Measurements from ENCODE around the gene SLC25A22.
A peak's percentile ranks its signal among the peaks of the same experiment; 100 is the strongest.

SLC25A22 gene

DNA sequence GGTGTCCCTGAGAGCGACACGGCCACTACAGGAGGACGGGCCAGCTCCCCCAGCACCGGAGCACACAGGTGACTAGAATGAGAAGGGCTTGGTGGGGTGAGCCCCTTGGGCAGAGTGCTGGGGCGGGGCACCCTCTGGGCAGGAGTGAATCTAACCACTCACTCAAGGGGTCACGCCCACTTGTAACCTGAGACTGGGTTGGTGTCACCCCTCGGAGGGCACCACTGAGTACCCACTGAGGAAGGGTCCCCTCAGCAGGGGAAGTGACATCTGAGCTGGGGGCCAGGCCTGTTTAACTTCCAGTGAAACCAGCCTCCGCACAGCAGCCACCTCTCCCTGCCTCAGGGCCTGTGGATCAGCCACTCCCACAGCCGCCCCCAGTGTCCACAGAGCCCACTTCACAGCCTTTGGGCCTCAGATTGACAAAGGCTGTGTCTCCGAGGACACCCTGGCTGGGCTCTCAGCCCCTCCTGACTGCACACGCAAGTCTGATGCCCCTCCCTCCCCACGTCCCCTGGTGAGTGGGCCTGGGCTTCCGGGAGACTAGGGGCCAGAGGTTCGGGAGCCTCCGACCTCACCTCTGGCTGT, 26.4 kb downstream of the SLC25A22 start:
- DNase-seq (ENCODE audit: low read depth): no peak

DNA sequence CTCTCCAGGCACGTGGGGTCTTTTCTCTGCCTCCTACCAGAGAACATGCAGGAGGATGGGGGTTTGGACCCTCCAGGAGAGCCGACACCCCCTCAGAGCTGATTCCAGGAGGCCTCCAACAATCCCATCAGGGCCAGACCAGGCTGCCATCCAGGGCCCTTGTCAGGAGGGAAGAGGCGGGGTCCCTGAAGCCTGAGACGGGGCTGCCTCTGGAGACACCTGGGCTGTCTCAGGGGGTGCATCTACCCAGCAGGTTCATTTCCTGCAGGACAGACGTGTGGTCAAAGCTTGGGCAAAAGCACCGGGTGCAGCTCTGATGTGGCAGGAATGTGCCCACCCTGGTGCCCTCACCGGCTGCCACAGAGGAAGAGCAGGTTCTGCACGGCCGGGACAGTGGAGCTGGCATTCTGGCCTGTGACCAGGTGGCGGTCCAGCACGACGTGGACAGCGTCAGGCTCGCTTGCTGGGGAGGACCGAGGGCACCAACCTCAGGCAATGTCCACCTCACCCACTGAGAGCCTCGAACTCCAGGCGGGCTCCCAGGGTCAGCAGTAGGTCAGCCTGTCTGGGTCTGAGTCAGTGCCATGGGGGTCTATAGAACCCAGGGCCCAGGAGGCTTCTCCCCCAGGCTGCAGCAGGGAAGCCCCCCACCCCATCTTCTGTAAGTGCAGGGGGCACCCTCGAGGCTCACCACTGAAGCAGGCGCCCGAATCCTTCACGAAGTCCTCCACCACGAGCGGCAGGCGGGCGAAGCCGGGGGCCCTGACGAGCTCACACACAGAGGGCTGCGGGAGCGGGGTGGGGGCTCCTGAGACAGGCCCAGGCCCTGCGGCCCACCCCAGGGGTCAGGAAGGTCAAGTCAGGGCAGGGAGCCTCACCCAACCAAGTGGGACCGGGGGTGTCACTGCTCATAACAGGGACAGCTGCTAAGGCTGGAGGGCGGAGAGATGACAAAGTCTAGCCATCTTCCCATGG, 27.2 kb downstream of the SLC25A22 start:
- no peak for DNase-seq (ENCODE audit: low read depth)

DNA sequence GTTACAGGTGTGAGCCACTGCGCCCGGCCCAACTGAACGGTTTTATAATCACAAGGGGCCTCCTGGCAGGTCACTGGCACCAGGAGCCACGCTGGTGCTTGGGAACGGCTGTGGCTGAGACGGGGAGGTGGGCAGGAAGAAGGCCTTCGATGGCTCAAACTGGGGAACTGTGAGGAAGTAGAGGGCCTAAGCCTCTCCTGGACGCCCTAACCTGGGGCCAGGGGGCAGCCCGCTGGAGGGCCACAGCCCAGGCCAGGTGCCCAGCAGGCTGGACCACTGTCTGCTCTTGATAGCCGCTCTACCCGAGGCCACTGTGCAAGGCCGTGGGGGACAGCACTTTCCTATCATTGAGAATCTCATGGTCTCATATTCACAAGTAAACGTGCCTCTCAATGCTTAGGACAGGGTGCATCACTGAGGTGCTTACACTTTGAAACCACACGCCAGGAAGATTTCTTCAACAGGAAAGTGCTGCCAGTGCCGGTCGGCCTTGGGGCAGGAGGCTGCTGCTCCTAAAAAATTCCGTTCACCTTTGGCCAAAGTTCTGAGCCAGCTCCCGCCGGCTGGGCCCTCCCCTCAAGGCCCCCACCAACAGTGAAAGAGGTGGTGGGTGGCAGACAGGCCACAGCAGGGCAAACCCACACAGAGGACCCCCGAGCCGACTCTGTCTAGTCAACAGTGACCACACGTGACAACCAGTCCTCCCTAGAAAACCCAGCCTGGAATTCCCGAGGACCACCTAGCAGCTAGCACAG, 28.0 kb downstream of the SLC25A22 start:
- DNase-seq (ENCODE audit: low read depth): no peak

DNA sequence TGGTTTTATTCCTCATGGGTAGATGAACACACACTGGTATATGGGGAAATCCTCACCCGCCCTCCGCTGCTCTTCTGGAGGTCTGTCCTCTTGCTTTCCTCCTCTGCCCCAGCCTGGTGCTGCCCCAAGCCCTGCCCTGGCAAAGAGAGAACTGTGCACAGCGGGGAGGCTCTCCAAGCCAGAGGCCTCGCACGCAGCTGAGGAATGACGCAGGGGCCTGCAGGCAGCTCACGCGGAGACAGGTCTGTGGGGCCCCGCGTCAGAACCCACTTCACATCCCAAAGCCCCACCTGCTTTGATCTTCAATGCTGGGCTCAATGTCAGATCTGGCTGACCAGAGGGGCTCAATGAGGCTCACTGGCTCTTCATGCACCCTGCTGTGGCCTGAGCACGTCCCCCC, 30.8 kb downstream of the SLC25A22 start:
- no peak for DNase-seq (ENCODE audit: low read depth)

DNA sequence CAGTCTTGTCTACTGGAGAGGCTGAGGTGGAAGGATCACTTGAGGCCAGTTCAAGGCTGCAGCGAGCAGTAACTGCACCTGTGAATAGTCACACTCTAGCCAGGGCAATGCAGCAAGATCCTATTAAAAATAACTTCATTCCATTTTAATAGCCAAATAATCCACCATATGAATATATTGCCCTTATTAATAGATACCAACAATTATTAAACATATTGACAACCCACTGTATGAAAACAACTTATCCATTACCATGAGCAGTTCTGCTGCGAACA, 31.2 kb downstream of the SLC25A22 start:
- DNase-seq (ENCODE audit: low read depth): no peak

DNA sequence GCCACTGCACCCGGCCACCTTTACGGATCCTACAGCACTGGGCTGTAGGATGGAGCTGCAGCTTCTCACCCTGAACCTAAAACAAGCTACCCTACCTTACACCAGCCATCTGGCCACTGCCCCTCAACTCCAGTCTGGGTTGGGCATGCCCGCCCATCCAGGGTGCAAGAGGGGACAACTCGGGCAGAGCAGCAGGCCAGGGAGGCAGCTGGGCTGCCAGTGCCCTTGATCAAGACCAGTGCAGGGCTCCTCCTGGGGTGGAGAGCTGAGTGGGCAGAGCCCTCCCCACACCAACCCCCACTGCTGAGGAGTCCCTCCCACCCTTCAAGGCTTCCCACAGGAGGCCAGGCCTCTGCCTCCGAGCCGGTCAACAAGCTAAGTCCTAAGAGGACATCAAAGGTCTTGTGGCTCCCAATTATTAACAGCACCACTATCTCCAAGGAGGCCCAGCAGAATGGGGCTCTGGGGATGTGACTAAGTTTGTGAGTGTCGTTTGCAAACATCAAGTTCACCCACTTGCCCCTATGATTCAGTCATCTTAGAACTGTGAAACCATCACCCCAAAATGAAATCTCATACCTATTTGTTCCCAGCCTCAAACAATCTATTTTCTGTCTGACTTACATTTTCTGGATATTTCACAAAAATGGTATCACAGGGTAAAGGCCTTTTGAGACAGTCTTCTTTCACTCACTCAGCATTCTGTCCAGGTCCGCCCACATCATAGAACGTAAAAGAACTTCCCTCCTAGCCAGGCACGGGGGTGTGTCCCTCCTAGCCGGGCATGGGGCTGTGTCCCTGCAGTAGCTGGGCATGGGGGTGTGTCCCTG, 31.8 kb downstream of the SLC25A22 start:
- DNase-seq (ENCODE audit: low read depth): no peak

DNA sequence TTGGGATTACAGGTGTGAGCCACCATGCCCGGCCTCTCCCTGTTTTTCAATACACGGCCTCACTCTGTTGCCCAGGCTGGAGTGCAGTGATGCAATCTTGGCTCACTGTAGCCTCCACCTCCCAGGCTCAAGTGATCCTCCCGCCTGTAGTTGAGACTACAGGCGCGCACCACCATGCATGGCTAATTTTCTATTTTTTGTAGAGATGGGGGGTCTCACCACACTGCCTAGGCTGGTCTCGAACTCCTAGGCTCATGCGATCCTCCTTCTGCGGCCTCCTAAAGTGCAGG, 32.3 kb downstream of the SLC25A22 start:
- DNase-seq (ENCODE audit: low read depth): no peak

DNA sequence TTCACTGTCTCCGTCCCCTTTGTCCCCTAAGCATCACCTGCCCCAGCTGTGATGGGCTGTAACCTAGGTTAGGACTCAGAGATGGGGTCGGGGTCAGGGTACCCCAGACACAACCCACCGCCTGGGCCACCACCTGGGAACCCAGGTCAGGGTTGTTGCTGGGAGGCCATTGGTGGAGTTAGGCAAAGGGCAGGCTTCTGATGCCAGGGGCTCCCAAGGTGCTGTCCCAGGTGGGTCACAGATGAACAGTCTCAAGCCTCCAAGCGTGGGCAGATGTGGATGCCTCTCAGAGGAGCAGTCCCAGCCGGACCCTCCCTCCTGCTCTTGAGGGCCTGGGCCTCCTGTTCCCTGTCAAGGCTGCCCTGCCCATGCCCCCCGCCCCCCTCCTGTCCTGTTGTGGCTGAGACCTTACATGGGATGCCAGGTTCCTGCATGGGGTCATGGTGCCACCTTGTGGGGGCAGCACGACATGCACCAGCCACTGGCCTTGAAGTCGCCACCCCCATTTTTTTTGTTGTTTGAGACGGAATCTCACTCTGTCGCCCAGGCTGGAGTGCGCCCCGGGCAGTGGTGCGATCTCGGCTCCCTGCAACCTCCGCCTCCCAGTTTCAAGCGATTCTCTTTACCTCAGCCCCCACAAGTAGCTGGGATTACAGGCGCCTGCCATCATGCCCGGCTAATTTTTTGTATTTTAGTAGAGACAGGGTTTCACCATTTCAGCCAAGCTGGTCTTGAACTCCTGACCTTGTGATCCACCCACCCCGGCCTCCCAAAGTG, 32.9 kb downstream of the SLC25A22 start:
- peak; percentile 60 for DNase-seq (ENCODE audit: low read depth)

DNA sequence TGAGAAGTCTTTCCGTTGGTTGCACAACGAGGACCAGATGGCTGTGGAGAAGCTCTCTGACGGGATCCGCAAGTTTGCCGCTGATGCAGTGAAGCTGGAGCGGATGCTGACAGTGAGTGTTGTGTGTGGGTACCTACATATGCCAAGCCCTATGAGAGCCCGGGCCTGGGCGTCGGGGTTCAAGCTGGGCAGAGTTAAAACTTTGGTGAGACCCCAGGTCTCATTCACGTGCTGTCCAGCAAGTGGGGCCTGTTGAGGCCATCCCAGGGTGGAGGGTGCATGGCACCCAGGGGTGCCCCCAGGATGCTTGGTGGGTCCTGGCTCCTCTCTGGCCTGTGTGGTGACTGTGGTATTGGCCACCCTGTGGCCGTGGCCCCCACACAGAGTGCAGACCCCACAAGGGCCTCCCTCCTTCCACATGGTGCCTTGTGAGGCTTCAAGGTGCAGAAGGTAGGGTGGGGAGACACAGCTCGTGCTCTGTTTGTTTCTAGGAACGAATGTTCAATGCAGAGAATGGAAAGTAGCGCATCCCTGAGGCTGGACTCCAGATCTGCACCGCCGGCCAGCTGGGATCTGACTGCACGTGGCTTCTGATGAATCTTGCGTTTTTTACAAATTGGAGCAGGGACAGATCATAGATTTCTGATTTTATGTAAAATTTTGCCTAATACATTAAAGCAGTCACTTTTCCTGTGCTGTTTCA, 33.6 kb downstream of the SLC25A22 start:
- DNase-seq (ENCODE audit: low read depth): no peak

DNA sequence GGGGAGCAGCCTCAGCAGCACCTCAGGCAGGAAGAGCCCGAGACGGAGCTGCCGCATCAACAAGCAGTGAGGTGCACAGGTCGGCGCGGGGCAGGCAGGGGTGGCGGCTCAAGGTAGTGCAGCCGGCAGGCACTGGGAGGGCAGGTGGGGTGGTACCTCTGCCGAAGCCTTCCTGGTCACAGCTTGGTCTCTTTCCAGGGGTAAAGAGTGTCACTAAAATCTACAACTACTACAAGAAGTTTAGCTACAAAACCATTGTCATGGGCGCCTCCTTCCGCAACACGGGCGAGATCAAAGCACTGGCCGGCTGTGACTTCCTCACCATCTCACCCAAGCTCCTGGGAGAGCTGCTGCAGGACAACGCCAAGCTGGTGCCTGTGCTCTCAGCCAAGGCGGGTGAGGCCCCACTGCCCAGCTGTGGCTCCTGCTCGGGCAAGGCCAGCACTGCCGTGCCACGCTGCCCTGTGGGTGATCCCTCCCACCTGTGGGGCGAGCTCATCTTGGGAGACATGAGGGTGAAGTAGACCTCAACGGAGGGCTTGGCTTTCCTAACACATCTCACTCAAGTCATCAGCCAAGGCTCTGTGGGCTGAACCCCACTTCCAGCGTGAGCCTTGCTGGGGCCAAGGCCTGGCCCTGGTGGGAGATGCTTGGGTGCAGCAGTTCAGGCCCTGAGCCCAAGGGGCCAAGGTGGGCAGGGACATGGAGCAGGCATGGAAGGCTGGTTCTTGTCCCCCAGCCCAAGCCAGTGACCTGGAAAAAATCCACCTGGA, 34.3 kb downstream of the SLC25A22 start:
- no peak for DNase-seq (ENCODE audit: low read depth)

DNA sequence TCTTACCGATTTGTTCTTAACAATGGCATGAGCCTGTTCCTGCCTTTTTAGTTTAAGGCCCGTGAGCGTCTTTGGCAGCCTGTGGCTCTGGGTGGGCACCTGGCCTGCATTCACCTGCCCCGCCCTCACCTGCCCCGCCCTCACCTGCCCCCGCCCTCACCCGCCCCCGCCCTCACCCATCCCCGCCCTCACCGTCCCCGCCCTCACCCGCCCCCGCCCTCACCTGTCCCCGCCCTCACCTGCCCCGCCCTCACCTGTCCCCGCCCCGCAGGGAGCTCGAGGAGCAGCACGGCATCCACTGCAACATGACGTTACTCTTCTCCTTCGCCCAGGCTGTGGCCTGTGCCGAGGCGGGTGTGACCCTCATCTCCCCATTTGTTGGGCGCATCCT, 35.0 kb downstream of the SLC25A22 start:
- DNase-seq (ENCODE audit: low read depth): no peak

DNA sequence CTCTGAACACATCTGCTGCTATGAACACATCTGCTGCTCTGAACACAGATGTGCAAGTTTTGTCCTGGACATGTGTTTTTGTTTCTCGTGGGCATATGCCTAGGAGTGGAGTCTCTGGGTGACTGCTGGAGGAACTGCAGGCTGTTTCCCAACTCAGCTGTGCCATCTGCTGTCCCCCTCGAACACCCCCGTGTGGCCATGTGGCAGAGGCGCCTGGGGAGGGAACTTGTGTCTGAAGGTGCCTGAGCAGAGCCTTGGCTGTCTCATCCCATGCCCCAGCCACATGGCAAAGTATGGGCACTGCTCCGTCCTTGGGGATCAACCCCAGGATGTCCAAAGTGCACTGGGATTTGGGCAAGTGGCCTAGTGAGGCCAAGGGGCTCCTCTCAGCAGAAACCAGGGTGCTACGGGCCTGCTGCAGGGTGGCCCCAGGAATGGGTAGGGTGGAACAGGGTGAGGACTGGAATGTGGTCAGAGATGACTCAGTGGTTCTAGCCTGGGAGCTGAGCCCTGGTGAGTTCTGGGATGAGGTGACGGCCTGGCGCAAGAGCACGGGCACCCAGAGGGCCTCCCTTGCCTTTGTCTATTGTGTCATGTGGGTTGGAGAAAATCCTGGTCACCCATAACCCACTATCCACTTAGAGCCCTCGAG, 35.5 kb downstream of the SLC25A22 start:
- DNase-seq (ENCODE audit: low read depth): peak; percentile 90

DNA sequence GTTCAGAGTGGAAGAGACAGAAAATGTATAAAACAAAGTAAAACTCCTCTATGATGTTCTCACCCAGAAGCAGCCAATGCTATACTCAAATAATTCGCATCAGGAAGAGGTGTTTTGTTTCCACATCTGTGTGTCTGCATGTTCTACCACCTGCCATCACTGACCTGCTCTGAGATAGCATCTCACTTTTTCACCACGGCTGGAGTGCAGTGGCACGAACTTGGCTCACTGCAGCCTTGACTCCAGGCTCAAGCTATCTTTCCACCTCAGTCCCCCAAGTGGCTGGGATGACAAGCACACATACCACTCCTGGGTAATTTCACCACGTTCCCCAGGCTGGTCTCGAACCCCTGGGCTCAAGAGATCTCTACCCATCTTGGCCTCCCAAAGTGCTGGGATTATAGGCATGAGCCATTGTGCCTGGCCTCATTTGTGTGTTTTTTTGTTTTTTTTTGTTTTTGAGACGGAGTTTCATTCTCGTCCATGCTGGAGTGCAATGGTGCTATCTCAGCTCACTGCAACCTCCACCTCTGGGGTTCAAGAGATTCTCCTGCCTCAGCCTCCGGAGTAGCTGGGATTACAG, 36.5 kb downstream of the SLC25A22 start:
- DNase-seq (ENCODE audit: low read depth): no peak

DNA sequence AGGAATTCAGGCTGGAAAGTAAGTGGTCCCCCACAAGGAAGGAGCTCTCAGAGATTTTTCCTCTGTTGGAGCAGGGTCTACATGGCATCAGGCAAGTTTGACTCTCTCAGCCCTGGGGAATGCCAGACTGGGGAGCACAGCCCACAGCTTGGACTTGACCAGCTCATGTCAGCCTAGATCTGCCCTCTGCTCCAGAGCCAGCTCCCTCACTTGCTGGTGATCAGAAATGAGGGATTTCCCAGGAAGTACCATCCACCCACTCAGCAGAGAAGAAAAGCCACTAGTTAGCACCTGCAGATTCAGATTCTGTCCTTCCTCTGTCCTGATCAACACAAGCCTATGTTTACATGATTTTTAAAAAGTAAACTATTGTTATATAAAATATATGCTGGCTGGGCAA, 37.8 kb downstream of the SLC25A22 start:
- no peak for DNase-seq (ENCODE audit: low read depth)

DNA sequence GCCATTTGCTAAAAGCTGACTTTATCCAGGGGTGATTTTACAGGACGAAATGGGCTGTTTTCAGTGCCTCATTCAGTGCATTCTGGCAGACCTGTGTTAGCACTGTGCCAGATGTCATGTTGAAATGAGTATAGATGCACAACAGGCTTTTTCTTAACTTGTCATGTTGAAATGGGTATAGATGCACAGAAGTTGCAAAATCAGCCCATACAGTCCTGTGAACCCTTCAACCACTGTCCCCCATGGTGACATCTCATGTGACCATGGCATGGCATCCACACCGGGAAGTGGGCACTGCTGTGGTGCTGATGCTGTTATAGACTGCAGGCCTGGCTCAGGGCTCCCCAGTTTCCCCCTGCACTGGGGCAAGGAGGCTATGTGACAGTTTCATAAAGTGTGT, 48.4 kb downstream of the SLC25A22 start:
- no peak for DNase-seq (ENCODE audit: low read depth)

DNA sequence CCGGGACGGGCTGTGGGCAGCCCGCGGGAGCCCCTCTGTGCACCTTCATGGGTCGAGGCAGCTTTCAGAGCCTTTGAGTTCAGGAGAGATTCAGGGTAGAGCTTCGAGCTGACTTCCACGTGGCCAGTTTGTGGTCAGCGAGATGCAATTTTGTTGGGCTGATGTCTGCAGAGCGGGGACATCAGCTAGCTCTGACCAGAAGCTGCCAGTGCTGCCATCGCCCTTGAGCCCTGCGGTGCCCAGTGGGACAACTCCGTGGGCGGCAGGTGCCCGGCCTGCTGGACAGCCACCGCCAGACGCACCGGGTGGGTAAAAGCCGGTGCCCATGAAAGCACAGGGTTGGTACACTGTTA, 50.1 kb downstream of the SLC25A22 start:
- DNase-seq (ENCODE audit: low read depth): peak; percentile 50

DNA sequence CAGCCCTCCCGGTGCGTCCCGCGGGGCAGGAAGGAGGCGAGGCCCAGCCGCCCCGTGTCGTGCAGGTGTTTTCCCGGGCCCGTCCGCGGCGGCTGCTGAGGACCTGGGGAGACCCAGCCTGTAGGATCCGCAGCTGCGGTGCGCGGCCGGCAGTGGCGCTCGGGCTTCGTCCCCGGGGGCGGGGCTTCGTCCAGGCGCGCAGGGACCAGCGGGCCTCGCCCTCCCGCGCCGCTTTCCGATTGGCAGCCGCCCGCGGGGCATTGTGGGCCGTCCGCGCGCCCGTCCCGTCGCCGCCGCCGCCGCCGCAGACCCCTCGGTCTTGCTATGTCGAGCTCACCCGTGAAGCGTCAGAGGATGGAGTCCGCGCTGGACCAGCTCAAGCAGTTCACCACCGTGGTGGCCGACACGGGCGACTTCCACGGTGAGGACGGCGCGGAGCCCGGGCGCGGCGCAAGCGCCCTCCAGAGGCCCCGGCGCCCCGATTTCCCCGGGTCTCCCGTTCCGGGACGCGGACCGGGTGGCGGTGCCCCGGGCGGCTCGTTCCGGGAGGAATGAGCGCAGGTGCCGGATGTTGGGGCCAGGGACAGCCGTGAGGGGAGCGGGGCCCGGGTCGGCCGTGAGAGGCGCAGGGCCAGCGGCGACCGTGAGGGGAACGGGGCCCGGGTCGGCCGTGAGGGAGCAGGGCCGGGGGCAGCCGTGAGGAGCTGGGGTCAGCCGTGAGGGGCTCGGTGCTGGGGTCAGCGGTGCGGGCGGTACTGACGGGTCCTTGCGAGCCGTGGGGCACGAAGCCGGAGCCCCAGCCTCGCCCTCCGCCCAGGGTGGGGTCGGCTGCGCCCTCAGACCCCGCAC, 50.7 kb downstream of the SLC25A22 start, which contains the start of gene TALDO1:
Gene TALDO1 (plus strand): TSS at position 307 of the 849 bp plus-strand sequence. CDS start 18 bp downstream, at position 325.
- peak; percentile 88 for DNase-seq (ENCODE audit: low read depth)

All from EH (cell line).